ENCODE results near the gene STEAP4.

- TF ChIP-seq CTCF (IDR thresholded peaks at IDR 0.05) (no peak), POLR2AphosphoS5 (IDR thresholded peaks at IDR 0.05) (no peak), POLR2A (IDR thresholded peaks at IDR 0.05) (no peak), EP300 (IDR thresholded peaks at IDR 0.05; ENCODE audit: low read depth) (no peak)
Observed at GRCh38 chr7:88300401-88300945, 6.2 kb downstream of the STEAP4 start.
